ENCODE data around the gene SIX3.
A peak's percentile ranks its signal among the peaks of the same experiment; 100 is the strongest.

Gene SIX3

DNA sequence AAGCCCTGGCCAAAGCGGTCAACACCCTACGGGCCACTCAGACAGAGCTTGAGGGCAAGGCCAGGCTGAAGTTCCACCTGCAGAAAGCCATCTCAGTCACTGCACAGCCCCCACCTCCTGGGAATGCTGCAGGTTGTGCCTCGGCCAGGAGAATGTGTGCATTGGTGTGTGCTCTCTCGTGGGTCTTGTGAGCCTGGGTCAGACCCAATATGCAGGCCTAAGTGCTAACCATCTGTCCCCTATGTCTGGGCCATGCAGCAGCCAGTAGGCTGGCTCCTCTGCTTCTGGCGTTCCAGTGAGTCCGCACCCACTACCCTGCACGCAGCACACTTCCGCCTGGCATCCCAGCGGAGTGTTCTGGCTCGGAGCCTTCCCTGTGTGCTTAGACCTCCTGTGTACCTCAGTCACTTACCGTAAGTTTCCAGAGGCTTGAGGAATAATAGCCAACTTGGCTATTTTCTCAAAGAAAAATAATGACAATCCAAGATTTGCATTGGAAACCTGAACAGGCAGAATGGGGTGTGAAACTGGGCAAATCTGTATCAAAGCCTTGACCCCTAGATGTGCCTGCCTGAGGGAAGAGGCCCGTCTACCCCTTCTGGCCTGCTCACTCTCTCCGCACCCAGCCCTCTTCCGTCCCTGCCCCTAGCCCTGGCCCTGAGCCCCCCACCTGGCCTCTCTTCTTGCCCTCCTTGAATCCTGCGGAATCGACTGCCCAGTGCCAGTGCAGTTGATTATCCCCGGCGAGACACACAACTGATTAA, 7.2 kb downstream of the SIX3 start:
- TF ChIP-seq, protein P1, sequence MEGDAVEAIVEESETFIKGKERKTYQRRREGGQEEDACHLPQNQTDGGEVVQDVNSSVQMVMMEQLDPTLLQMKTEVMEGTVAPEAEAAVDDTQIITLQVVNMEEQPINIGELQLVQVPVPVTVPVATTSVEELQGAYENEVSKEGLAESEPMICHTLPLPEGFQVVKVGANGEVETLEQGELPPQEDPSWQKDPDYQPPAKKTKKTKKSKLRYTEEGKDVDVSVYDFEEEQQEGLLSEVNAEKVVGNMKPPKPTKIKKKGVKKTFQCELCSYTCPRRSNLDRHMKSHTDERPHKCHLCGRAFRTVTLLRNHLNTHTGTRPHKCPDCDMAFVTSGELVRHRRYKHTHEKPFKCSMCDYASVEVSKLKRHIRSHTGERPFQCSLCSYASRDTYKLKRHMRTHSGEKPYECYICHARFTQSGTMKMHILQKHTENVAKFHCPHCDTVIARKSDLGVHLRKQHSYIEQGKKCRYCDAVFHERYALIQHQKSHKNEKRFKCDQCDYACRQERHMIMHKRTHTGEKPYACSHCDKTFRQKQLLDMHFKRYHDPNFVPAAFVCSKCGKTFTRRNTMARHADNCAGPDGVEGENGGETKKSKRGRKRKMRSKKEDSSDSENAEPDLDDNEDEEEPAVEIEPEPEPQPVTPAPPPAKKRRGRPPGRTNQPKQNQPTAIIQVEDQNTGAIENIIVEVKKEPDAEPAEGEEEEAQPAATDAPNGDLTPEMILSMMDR (IDR thresholded peaks at IDR 0.05; ENCODE audit: insufficient read depth, low read length, missing control alignments) = no peak
- POLR2A ChIA-PET = no interaction called here
- H3K4me3 ChIP-seq (ENCODE audit: low read depth, low read length) = no peak overlapping the region
- no peak for DNase-seq (ENCODE audit: low read depth, low spot score)
- CTCF ChIA-PET = interaction anchor here (1.6 to 2.2 kb wide), 2 partner anchors 10 to 557 kb away, joined by 7 to 8 read pairs; no protein-coding TSS in a partner anchor

DNA sequence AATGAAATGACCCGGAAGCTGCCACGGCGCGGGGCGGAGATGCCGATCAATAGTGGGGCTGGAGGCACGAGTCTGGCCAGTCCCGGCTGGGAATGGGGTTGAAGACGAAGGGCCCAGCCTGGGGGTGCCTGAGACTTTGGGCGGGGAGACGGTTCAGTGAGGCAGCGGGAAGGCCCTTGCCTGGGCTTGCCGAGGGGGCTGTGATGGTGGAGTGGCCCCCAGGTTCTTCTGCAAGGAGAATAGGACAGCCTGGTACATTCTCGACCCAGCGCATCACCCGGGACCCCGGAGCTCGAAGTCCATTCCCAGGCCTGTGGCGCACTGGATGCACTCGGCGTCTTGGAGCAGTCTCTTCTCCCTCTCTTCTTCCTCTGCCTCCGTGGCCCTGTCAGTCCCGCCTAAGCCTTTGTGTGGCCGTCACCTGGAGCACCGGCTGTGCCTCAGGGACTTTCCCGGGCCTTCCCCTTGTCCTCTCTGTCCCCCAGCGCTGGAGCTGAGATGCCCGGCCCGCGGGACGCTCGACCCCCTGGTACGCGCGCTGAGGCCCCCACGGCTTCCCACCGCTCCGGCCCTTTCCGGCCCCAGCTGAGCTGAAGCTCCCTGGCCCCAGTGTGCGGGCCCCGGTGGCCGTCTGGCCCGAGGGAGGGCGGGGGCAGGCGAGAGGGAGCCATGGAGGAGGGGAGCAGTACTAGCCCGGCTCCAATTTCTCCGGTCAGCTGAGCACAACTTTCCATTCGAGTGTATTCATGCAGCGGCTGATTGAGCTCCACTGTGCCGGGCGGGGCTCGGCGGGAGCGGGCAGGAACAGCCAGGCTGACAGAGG, 8.0 kb downstream of the SIX3 start:
- no peak for DNase-seq (ENCODE audit: low read depth, low spot score)
- POLR2A ChIA-PET = no interaction called here
- H3K4me3 ChIP-seq (ENCODE audit: low read depth, low read length) = no peak overlapping the region

DNA sequence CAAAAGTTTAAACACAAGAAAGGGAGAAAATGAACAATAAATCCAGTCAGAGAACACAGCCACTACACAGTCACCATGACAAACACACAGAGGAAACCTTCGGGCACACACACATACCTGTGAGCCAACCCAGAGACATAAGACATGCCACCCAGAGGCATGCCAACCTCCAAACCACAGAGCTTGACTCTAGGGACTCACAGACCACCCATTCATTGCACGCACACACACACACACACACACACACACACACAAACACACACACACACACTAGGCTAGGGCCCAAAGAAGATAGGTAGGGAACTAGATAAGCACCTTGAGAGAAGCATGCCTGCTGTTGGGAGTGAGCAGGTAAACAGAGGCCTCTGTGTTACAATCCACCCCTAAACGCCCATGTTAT, 9.1 kb downstream of the SIX3 start:
- no peak for DNase-seq (ENCODE audit: low read depth, low spot score)
- ChIA-PET CTCF (interaction anchor here (1.1 to 3.9 kb wide), 5 partner anchors 8 to 559 kb away, joined by 3 to 24 read pairs (median 7); no protein-coding TSS in a partner anchor), POLR2A (no interaction called here)
- no peak overlapping the region for H3K4me3 ChIP-seq (ENCODE audit: low read depth, low read length)
- TF ChIP-seq, protein P1 (IDR thresholded peaks at IDR 0.05; ENCODE audit: insufficient read depth, low read length, missing control alignments) = no peak

More for the DNA sequence above, 8.0 kb downstream of the SIX3 start:
- TF ChIP-seq, protein P1 (IDR thresholded peaks at IDR 0.05; ENCODE audit: insufficient read depth, low read length, missing control alignments) = no peak
- CTCF ChIA-PET = interaction anchor here (1.1 to 3.9 kb wide), 4 partner anchors 9 to 558 kb away, joined by 3 to 24 read pairs (median 8); no protein-coding TSS in a partner anchor

DNA sequence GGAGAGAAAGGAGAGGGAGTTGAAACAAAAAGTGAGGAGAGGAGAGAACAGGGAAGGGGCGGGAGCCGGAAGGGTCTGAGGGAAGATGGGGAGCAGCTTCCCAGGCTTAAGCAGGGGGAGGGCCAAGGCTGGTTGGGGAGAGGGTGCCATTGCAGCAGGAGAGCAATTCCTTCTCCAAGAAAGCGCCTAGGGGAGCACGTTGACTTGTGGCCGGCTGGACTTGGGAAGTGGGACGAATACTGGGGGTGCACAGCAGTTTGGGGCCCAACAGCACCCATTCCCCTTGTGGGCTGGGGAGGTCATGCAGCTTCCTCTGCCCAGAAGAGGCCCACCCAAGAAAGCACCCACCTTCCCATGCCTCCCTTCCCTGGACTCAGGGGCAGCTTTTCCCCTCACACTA, 9.6 kb downstream of the SIX3 start:
- POLR2A ChIA-PET = no interaction called here
- CTCF ChIA-PET = interaction anchor here (0.6 to 3.9 kb wide), 4 partner anchors 471 to 560 kb away, joined by 3 to 24 read pairs (median 7); no protein-coding TSS in a partner anchor
- H3K4me3 ChIP-seq (ENCODE audit: low read depth, low read length) = no peak overlapping the region
- no peak for DNase-seq (ENCODE audit: low read depth, low spot score)
- TF ChIP-seq, protein P1 (IDR thresholded peaks at IDR 0.05; ENCODE audit: insufficient read depth, low read length, missing control alignments) = no peak

DNA sequence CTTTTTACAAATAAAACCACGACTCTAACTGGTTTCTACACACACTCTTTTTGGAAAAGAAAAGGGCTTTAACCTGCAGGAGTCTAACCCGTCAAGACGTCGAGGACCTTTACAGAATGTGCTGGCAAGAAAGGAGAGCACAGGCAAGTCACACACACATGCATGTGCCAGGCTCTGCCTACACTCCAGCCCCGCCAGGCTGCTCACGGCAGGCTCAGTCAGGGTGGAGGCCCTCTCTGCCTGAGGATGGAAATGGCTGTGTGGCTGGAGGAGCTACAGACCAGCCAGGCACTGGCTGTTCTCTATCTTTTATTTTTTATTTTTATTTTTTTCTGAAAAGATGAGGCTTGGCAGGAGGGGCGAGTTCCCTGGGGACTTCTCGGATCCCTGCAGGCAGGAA, 10.2 kb downstream of the SIX3 start:
- DNase-seq (ENCODE audit: low read depth, low spot score) = no peak
- ChIA-PET CTCF (interaction anchor here (0.6 to 3.9 kb wide), 4 partner anchors 11 to 561 kb away, joined by 3 to 24 read pairs (median 5); no protein-coding TSS in a partner anchor), POLR2A (no interaction called here)
- peak overlapping the region; percentile 33 for H3K4me3 ChIP-seq (ENCODE audit: low read depth, low read length)
- TF ChIP-seq, protein P1 (IDR thresholded peaks at IDR 0.05; ENCODE audit: insufficient read depth, low read length, missing control alignments) = no peak
